Measurements from ENCODE around the gene SHISAL1.

Gene SHISAL1

DNA sequence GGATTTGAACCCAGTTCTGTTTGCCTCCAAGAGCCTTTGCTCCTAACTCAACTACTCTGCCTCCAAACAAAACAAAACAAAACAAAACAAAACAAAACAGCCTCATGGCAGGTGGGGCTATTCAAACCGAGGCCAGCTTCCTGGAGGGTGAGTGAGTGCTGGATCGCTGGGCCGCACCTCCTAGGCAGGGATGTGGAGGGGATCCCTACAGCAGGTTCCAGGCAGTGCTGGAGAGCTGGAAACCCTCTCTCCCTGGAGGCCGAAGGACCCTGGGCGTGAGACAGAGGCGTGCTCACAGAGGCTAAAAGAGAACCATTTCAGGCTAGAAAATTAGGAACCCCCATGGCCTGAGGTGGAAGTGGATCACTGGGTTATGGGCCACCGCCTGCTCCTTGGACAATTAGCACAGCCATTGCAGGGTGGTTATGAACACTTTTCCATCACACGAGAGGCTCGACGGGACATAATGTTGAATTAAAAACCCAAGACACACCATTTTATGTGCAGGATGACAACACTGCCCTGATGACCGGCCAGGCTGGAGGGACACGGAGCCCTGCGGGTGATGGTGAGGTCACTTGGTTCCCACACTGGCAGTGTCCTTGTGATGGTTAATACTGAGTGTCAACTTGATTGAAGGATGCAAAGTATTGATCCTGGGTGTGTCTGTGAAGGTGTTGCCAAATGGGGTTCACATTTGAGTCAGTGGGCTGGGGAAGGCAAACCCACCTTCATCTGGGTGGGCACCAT, 35.2 kb downstream of the SHISAL1 start:
- no peak for DNase-seq (ENCODE audit: low read depth)

DNA sequence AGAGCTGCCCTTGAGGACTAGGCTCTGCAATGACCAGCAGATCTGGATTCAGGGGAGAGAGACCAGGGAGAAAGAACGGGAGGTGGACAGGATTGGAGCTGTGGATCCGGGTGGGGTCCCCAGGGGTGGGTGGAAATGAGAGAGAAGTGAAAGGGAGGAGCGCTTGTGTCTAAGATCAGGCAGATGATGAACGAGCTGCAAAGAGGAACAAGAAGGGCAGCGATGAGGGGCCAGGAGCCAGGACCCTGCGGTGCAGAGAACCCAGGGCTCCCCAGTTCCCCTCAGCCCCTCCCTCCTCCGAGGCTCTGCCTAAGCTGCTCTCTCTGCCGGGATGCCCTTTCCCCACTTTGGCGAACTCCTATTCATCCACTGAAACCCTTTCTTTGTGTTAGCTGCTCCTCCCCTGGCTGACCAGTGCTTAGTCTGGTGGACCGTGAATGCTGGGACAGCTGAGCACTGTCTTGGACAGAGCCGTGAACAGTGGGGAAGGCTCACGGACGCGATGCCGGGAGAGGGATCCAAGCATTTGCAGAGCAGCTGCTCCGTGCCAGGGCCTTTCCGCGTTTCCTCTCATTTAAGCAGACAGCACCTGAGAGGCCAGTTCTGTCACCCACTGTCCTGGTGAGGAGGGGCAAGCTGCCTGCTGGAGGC, 35.9 kb downstream of the SHISAL1 start:
- DNase-seq (ENCODE audit: low read depth) = no peak

GRCh38 chr22:44276041-44276440, 36.7 kb downstream of the SHISAL1 start:
- no peak for DNase-seq (ENCODE audit: low read depth)

DNA sequence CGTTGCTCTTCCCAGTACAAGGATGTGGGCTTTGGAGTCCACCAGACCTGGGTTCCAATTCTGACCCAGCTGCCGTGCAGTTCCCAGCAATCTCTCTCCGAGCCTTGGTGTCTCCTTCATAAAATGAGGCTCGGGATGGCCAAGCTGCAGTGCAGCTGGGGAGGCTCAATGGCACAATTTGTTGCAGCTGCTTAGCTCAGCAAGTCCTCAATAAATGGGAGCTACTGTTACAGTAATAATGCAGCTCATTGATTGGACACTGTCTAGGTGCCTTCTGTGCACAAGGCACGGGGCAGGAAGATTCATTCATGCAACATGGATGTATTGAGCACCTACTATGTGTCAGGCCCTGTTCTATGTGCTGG, 37.1 kb downstream of the SHISAL1 start:
- DNase-seq (ENCODE audit: low read depth) = no peak

- no peak for DNase-seq (ENCODE audit: low read depth)
These were observed 37.7 kb downstream of the SHISAL1 start for GRCh38 chr22:44274918-44275630.

GRCh38 chr22:44273175-44273574, 39.6 kb downstream of the SHISAL1 start:
- DNase-seq (ENCODE audit: low read depth) = no peak

GRCh38 chr22:44272401-44272771, 40.4 kb downstream of the SHISAL1 start:
- no peak for DNase-seq (ENCODE audit: low read depth)

GRCh38 chr22:44271732-44272400, 40.9 kb downstream of the SHISAL1 start:
- no peak for DNase-seq (ENCODE audit: low read depth)

GRCh38 chr22:44271010-44271500, 41.7 kb downstream of the SHISAL1 start:
- DNase-seq (ENCODE audit: low read depth) = no peak

DNA sequence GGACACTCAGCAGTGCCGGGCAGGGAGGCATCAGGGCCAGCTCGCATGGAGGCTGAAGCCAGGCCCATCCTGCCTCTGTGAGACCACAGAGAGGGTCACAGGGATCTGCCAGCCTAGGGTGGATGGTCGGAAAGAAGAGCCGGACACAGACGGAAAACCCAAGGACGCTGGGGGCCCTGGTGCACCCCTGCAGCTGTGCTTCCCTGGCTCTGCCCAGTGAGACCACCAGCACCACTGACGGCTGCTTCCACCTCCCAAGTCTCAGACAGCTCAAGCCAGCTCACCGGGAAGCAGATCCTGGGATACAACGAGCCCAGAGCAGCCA, 42.2 kb downstream of the SHISAL1 start:
- DNase-seq (ENCODE audit: low read depth) = no peak

GRCh38 chr22:44269757-44270555, 42.8 kb downstream of the SHISAL1 start:
- no peak for DNase-seq (ENCODE audit: low read depth)

DNA sequence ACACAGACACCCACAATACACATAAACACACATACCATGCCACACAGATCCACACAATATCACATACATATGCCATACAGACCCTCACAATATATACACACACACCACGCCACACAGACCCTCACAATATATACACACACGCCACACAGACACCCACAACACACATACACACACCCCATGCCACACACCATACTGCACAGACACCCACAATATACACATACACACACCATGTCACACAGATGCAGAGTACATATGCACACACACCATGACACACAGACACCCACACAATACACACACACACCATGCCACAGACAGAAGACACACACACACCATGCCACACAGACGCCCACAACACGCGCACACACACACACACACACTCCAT, 43.6 kb downstream of the SHISAL1 start:
- no peak for DNase-seq (ENCODE audit: low read depth)

GRCh38 chr22:44268431-44269116, 44.2 kb downstream of the SHISAL1 start:
- DNase-seq (ENCODE audit: low read depth) = no peak

DNA sequence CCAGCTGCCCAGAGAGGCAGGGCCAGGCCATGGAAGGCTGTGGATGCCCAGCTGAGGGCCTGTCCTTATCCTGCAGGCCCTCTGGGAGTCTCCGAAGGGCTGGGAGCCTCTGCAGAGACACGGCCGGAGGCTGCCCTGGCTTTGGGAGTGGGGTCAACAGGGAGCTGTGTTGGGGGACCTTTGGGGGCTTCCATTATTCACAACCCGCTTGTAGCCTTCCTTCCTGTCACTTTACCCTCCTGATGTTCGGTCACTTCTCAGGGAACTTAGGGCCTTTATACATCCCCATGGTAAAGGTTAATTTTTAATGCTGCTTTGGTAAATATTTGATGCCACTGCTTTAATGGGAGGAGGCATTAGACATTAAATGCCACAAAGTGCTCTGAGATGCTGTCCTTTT, 44.9 kb downstream of the SHISAL1 start:
- no peak for DNase-seq (ENCODE audit: low read depth)

- no peak for DNase-seq (ENCODE audit: low read depth)
These were observed 45.7 kb downstream of the SHISAL1 start for GRCh38 chr22:44266796-44267760.

- no peak for DNase-seq (ENCODE audit: low read depth)
These were observed 49.2 kb downstream of the SHISAL1 start for GRCh38 chr22:44263547-44263946.

GRCh38 chr22:44261861-44262595, 50.7 kb downstream of the SHISAL1 start:
- no peak for DNase-seq (ENCODE audit: low read depth)

DNA sequence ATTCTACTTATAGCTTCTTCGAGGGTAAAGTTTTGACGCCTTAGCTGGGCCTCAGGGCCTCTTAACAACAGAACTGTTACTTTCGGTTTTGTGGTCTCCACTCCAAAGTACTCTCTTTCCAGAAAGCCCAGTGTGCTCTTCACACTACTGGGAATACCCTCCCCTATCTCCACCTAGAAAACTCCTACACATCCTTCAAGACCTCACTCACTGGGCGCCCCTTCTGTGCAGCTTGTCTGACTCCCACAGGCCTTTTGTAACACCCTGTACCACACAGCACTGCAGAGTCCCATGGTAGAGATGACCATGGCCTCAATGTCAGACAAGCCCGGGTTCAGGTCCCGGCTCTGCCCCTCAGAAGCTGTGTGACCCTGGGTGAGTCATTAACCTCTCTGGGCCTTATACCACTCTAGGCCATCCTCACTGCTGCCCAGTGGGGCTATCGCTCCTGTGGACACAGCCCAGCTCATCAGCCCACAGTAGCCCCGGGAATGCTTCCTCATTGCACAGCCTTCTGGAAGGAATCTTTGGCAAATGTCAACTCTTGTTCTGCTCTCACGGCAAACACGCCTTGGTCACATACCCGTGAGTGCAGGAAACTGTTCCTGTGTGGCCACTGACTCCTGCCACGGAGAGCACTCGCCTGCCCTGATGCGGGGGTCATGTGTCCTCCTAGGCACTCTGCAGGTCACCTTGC, 51.4 kb downstream of the SHISAL1 start:
- no peak for DNase-seq (ENCODE audit: low read depth)
